PFSK-1 (cell line): ENCODE results near the gene ALDH1A3.

Experiments used
- POLR2AphosphoS5 ChIP-seq: IDR thresholded peaks from 2 replicates; pipeline ENCODE4 v1.6.1; 2012; ENCODE audit warnings: low read depth, mild to moderate bottlenecking, control low read depth, low read length, moderate library complexity
- REST ChIP-seq, 2 experiments: IDR thresholded peaks; 2 replicates each; pipeline versions ENCODE4 v1.6.1 to v1.8.0; 2011 to 2012; ENCODE audit warnings: low read depth in 2 of 2, low read length in 2 of 2, control low read depth in 1 of 2, inconsistent platforms in 1 of 2, mild to moderate bottlenecking in 1 of 2, moderate library complexity in 1 of 2; ENCODE audit not compliant: insufficient read depth in 1 of 2
- SIN3A ChIP-seq: IDR thresholded peaks from 2 replicates; pipeline ENCODE4 v1.6.1; 2012; ENCODE audit warnings: mild to moderate bottlenecking, low read length, moderate library complexity, borderline replicate concordance; ENCODE audit not compliant: insufficient read depth
- TAF1 ChIP-seq: IDR thresholded peaks from 2 replicates; pipeline ENCODE4 v1.6.1; 2012; ENCODE audit warnings: low read length, control low read depth, borderline replicate concordance; ENCODE audit not compliant: insufficient read depth

- TF ChIP-seq POLR2AphosphoS5 (no peak), REST (IDR thresholded peaks at IDR 0.05; ENCODE audit: insufficient read depth in 1 of 2, low read depth in 2 of 2, low read length in 2 of 2) (no peak), SIN3A (no peak), TAF1 (no peak)
Observed at GRCh38 chr15:100908466-100908865, 28.8 kb downstream of the ALDH1A3 start.
